ENCODE measurements around the gene SMC1B.
"Not testable (repeated sequence)": the region's sequence is repeated elsewhere in the genome, so short reads cannot be mapped to it uniquely, and the experiment has no call there.

Gene SMC1B

GRCh38 chr22:45413368-45414211 is at the start of gene SMC1B, which contains the start of gene RIBC2:
Gene SMC1B, minus strand, starts transcription at chr22:45413599. Its CDS starts 32 bp downstream, at chr22:45413567.
Gene RIBC2, plus strand, starts transcription at chr22:45413693. Its CDS starts 194 bp downstream, at chr22:45413887.
- DNase-seq (ENCODE audit: low spot score), result no peak

GRCh38 chr22:45462034-45462655 is 48.7 kb upstream of the SMC1B start:
- DNase-seq (ENCODE audit: low spot score), result no peak

- no peak for DNase-seq (ENCODE audit: low spot score)
Observed at GRCh38 chr22:45460288-45461109, 47.1 kb upstream of the SMC1B start.

- no peak for DNase-seq (ENCODE audit: low spot score)
Observed at GRCh38 chr22:45459235-45459634, 45.8 kb upstream of the SMC1B start.

- no peak for DNase-seq (ENCODE audit: low spot score)
Observed at GRCh38 chr22:45458532-45458931, 45.1 kb upstream of the SMC1B start.

- no peak for DNase-seq (ENCODE audit: low spot score)
Observed at GRCh38 chr22:45456811-45457210, 43.4 kb upstream of the SMC1B start.

- DNase-seq (ENCODE audit: low spot score), result no peak
Observed at GRCh38 chr22:45455621-45456020, 42.2 kb upstream of the SMC1B start.

- no peak for DNase-seq (ENCODE audit: low spot score)
Observed at GRCh38 chr22:45455212-45455611, 41.8 kb upstream of the SMC1B start.

DNA sequence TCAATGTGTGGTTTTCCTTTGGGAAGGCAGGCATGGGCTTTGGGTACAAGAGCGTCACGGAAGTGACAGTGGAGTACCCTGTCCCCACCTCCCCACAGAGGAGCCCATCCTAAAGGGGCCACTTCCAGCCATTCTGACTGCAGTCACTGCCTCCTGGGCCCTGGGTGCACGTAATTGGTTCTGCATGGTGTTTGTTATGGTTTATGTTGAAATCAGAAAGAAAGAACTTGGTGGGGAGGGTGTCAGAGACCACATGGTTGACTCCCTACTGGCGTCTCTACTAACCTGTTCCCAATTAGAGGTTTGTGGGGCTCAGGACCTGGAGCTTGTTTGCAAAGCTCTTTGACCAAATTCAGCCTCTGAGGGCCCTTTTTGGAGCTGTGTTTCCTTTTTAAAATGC is 40.9 kb upstream of the SMC1B start:
- DNase-seq (ENCODE audit: low spot score), result no peak

DNA sequence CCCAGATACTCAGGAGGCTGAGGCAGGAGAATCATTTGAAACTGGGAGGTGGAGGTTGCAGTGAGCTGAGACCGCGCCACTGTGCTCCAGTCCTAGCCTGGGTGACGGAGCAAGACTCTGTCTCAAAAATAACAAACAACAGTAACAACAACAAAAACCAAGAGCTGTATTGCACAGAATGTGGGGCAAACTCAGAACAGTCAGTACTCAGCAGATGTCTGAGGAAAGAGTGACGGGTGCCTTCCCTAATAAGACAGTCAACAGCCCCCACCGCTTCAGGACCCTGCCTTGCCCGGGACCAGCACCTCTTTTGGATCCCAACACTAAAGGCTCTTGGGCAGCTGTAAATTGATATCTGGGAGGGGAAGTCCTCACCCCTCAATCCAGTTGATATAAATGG is 40.4 kb upstream of the SMC1B start:
- DNase-seq (ENCODE audit: low spot score), result no peak

- no peak for DNase-seq (ENCODE audit: low spot score)
Observed at GRCh38 chr22:45452565-45453379, 39.4 kb upstream of the SMC1B start.

DNA sequence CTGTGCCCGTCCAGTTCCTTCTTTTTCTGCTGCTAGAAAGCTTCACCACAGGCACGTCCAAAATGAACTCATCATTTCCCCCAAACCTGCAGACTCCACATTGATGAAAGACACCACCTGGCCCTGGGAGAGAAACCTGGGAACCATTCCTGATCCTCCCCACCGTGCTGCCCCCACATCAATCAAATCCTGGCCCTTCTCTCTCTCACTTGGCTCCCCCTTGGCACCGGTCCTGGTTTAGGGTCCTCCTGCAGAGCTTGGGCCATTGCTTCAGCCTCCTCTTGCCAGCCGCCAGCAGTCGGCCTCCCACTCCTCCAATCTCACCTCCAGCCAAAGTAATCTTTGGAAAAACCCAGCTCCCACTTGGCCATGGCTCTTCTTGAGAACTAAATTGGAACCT is 38.6 kb upstream of the SMC1B start:
- no peak for DNase-seq (ENCODE audit: low spot score)

DNA sequence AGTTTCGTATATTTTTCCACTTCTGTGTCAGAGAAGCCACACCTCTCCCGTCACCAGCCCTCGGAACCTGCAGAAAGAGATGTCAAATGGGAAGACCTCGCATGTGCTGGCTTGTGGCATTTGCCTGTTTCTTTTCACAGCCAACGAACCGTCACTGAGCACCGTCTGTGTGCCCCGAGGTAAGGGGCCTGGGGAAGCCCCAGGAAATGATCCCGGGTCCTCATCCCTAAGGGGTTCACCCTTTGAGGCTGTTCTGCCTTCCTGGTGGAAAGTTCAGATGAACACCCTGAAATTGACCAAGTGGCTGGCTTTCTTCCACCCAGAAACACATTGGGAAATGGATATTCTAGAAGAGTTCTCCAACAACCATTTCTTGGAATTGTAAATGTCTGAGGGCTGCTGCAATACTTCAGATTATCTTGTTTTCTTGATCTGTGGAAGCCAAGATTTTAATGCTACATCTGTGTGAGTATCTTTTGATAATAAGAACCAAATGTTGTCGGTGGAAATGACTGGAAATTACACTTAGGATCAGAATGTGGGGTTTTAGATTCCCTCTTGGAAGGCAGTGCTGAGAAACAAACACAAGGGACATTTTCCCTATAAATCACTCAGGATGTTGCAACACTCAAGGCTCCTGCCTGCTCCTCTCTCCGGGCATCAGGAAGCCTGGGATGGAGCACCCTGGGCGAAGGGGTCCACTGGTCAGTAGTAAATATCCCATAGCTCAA is 37.7 kb upstream of the SMC1B start:
- DNase-seq (ENCODE audit: low spot score), result no peak

- no peak for DNase-seq (ENCODE audit: low spot score)
Observed at GRCh38 chr22:45450101-45450785, 36.8 kb upstream of the SMC1B start.

- not testable (repeated sequence) for DNase-seq (ENCODE audit: low spot score)
Observed at GRCh38 chr22:45449442-45449841, 36.0 kb upstream of the SMC1B start.

GRCh38 chr22:45448431-45448830 is 35.0 kb upstream of the SMC1B start:
- DNase-seq (ENCODE audit: low spot score), result no peak

DNA sequence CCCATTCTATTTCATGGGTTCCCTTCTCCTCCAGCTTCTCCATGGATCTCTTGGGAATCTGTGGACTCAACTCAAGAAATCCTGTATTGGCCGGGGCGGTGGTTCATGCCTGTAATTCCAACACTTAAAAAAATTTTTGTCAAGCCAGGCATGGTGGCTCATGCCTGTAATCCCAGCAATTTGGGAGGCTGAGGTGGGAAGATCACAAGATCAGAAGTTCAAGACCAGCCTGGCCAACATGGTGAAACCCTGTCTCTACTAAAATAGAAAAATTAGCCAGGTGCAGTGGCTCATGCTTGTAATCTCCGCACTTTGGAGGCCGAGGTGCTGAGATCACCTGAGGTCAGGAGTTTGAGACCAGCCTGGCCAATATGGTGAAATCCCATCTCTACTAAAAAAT is 34.2 kb upstream of the SMC1B start:
- not testable (repeated sequence) for DNase-seq (ENCODE audit: low spot score)

GRCh38 chr22:45446216-45446615 is 32.8 kb upstream of the SMC1B start:
- DNase-seq (ENCODE audit: low spot score), result no peak

- no peak for DNase-seq (ENCODE audit: low spot score)
Observed at GRCh38 chr22:45445031-45445710, 31.8 kb upstream of the SMC1B start.

- DNase-seq (ENCODE audit: low spot score), result no peak
Observed at GRCh38 chr22:45444168-45444567, 30.8 kb upstream of the SMC1B start.

All from globus pallidus (tissue), 1 donor.